NCI-H2196 (cell line): ENCODE data around the gene C17orf67.
A peak's percentile ranks its signal among the peaks of the same experiment; 100 is the strongest.

Experiments used
- DNase-seq: peaks from one replicate; lab custom pipeline; 2025; ENCODE audit not compliant: unreplicated experiment; lab: John Stamatoyannopoulos, UW

Gene C17orf67

GRCh38 chr17:56809106-56809819 is 24.5 kb downstream of the C17orf67 start:
- DNase-seq, result no peak

- peak; percentile 24 for DNase-seq
Measured at GRCh38 chr17:56808503-56808902, 25.2 kb downstream of the C17orf67 start.

- no peak for DNase-seq
Measured at GRCh38 chr17:56807723-56808122, 26.0 kb downstream of the C17orf67 start.

- DNase-seq, result no peak
Measured at GRCh38 chr17:56806949-56807348, 26.8 kb downstream of the C17orf67 start.

DNA sequence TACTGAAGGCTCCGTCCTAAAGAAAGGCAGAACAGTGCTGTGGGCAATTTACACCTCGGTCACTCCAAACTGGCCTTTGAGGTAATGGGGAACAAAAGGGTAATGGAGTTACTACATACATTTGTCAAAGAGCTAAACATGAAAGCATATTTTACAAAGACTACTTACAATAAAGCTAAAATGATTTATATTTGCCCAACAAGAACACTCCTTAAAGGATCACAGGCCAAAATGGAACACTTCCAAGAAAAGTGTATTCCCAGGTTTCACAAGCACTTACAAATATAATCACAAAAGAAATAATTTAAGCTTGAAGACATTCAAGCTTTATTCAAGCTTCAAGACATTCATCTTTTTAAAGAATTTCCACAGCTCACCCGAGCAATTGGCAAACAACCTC is 29.3 kb downstream of the C17orf67 start:
- DNase-seq, result no peak

- DNase-seq, result no peak
Measured at GRCh38 chr17:56803071-56803470, 30.6 kb downstream of the C17orf67 start.

DNA sequence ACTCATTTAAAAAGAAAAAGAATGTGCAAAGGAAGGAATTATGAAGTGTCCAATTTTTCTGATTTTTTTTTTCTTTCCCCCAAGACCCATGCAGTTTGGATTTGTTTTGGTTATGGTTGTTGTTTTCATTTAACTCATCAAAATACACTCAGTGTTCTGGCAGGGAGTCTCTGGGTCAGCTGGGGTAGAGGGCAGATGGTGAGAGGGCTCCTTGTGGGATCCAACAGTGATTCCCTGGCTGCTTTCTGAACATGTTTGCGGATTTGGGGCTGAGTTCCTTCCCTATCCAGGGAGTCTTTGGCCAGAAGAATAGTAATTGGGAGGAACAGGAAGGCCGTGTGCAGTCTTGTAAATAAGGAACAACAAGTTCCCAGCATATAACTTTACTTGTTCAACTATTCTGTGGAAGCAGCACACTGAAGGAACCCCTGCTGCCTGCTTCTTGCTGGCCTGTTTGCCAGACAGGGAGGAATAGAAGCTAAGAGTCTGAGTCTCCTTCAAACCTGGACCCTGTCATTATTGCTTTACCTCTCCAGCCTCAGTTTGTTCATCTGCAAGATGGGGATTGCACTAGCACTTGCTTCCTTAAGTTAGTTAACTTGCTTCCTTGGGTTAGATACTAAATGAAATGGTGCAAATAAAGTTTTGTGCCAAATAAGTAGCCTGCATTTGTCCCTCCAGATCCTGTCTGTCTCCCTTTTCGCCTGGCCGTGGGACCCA is 32.1 kb downstream of the C17orf67 start:
- DNase-seq, result no peak

DNA sequence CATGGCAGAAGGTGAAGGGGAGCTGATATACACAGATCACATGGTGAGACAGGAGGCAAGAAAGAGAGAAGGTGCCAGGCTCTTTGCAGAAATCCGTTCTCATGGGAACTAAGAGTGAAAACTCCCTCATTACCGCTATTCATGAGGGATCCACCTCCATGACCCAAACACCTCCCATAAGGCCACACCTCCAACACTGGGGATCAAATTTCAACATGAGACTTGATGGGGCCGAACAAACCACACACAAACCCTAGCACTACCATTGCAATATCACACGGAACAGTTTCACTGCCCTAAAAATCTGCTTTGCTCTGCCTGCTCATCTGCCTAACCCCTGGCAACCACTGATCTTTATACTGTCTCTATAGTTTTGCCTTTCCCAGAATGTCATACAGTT is 34.8 kb downstream of the C17orf67 start:
- no peak for DNase-seq

DNA sequence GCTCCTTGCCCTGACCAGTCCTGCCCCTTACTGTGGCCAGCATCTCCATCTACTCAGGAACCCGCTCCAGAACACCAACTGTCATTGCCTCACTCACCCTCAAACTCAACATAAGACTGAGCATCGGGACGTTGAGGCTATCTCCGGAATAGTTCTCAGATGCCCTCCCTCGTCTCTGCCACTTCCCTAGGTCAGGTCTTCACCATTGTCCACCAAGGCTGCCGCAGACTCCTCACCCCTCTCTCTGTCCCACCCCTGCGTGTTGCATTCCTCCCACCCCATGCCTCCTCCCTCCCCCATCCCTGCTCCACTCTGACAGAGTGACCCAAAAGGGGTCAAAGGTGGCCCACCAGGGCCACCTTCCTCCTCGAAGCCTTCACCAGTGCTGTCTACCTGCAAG is 37.2 kb downstream of the C17orf67 start:
- DNase-seq, result no peak

- DNase-seq, result no peak
Measured at GRCh38 chr17:56795221-56795865, 38.4 kb downstream of the C17orf67 start.

DNA sequence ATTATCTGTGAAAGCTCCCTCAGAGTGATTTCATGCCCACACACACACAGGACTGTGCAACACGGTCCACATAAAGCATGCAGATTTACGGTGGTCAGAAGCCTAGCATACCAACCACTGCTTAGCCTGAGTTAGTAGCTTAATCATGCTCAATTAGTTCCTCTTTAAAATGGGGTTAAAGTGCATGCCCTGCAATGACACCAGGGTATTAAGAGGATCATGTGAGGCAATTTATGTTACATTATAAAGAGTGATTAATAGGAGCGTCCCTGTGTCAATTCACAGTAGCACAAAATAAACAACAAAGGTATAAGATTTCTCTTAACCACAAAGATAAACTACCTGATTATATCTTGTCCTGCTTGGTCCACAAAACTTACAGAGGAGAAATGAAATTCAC is 39.8 kb downstream of the C17orf67 start:
- no peak for DNase-seq

- DNase-seq, result no peak
Measured at GRCh38 chr17:56793531-56793930, 40.2 kb downstream of the C17orf67 start.

- DNase-seq, result no peak
Measured at GRCh38 chr17:56792267-56792666, 41.5 kb downstream of the C17orf67 start.

GRCh38 chr17:56786989-56787482 is 46.7 kb downstream of the C17orf67 start:
- no peak for DNase-seq

- DNase-seq, result no peak
Measured at GRCh38 chr17:56785997-56786680, 47.6 kb downstream of the C17orf67 start.

DNA sequence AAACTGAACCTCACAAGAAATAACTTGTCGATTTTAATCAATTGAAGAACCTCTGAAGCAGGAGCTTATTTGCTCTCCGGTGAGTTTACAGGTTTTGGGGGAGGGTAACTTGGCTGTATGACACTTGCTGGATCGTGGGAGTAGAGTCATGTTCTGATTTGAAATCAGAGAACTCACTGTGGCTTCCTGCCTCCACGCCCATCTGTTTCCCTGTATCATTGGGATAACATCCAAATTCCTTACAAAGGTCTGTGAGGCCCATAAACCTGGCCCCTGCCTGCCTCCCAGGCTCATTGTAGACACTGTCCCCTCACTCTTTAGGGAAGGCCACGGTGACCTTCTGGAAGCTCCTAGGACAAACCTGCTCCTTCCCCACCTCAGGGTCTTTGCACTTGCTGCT is 48.3 kb downstream of the C17orf67 start:
- no peak for DNase-seq

DNA sequence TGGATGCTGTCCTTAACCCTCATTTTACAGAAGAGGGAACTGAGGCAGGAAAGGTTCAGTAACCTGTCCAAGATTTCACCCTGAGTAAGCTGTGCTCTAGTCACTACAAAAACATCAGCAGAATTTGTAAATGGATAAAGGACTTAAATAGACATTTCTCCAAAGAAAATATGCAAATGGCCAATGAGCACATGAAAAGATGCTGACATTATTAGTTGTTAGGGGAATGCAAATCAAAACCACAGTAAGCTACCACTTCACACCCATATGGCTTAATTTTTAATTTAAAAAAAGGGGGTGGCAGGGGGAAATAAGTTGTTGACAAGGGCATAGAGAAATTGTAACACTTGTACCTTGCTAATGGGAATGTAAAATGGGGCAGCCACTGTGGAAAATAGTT is 51.4 kb downstream of the C17orf67 start:
- no peak for DNase-seq

- no peak for DNase-seq
Measured at GRCh38 chr17:56781906-56782305, 51.8 kb downstream of the C17orf67 start.

DNA sequence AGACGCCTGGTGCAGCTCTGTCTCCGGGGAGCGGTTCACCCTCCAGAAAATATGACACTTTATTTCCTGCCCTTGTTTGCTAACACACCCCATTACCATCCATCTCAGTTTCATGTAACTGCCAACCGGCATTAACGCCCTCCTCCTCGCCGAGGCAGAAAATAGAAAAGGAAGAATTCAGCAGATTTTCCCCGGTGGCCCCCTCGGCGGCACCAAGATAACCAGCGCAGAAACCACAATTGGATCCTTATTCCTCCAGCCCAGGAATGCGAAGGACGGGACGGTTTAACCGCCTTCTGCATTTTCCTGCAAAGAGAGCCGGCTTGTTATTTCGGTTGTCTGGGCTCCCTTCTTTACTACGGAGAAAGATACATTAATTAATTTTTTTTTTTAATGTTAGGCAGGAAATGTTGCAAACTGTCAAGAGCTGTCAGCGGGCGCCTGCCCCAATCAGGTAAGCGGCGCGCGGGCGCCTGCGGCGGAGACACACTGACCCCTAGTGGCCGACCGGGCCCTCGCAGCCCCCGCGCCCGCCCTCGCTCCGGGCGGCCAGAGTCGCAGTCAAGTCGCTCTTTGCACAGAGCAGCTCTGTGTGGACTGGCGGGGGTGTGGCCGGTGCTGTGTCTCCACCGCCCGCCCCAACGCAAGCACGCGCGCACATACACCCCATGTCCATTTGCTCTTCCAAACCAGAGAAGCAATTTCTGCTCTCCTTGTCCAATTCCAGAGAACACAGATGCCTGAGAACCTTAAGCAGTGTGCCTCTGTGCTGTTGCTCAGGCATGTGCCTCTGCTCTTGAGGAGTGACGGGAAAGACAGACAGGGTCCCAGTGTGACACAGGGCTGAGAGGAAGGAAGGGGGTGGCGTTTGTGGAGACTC is 53.6 kb downstream of the C17orf67 start:
- peak; percentile 82 for DNase-seq

DNA sequence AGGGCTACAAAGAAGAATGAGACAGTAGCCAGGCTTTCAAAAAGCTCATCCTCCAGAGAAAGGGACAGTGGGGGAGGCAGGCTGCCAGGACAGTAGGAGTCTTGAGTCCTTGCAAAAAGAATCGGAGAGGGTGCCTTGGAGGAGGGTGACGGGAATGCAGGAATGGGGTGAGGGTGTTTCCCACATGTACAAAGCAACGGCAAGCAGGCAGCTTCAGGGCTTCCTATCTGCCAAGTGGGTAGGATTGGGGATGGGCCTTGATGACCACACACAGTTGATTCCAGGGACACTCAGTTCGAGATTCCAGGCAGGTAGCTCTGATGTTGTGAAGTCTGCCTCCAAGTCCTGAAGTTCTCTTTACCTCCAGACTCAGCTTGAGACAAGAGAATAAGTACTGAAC is 54.4 kb downstream of the C17orf67 start:
- no peak for DNase-seq
